HFF-Myc (cell line): Measurements from ENCODE around the gene TOPBP1.

Experiments
- DNase-seq: peaks from one replicate; pipeline ENCODE4 v3.0.0-alpha.2; 2011; ENCODE audit warnings: low read depth; ENCODE audit errors: extremely low read depth
- H3K4me3 ChIP-seq: replicated peaks from 2 replicates; pipeline ENCODE4 v1.5.1; 2011; ENCODE audit warnings: low read depth, mild to moderate bottlenecking, control low read depth, low read length
- TF ChIP-seq, protein P1 (sequence below): IDR thresholded peaks from 2 replicates; pipeline ENCODE4 v1.5.1; 2012; ENCODE audit warnings: mild to moderate bottlenecking, low read depth, low read length, control low read depth; ENCODE audit errors: missing control alignments

TOPBP1 gene

DNA sequence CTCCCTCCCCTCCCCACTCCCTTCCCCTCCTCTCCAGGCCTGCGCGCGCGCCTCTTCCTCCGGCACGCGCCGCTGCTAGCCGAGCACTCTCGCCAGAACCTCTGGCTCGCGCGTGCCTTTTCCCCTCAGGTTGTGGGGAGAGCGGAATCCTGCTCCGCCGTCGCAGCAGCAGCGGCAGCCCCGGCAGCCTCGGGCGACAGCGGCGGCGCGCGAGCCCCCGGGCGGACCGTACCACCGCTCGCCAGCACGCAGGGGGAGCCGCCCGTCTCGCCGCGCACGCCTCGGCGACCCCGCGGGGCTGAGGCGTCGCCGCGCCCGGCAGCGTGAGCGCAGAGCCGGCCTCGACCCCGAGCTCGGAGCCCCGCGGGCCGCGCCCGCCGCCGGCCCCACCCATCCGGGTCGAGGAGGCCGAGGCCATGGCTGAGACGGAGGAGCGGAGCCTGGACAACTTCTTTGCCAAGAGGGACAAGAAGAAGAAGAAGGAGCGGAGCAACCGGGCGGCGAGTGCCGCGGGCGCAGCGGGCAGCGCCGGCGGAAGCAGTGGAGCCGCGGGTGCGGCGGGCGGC is 88.0 kb downstream of the TOPBP1 start, which contains the start of gene CDV3:
TSS of gene CDV3 (plus strand) at position 58 of the 566 bp plus-strand sequence. CDS start at position 417, 359 bp downstream.
- H3K4me3 ChIP-seq = peak within 1 kb of the TSS; percentile 80
- DNase-seq = no peak
- TF ChIP-seq, protein P1, sequence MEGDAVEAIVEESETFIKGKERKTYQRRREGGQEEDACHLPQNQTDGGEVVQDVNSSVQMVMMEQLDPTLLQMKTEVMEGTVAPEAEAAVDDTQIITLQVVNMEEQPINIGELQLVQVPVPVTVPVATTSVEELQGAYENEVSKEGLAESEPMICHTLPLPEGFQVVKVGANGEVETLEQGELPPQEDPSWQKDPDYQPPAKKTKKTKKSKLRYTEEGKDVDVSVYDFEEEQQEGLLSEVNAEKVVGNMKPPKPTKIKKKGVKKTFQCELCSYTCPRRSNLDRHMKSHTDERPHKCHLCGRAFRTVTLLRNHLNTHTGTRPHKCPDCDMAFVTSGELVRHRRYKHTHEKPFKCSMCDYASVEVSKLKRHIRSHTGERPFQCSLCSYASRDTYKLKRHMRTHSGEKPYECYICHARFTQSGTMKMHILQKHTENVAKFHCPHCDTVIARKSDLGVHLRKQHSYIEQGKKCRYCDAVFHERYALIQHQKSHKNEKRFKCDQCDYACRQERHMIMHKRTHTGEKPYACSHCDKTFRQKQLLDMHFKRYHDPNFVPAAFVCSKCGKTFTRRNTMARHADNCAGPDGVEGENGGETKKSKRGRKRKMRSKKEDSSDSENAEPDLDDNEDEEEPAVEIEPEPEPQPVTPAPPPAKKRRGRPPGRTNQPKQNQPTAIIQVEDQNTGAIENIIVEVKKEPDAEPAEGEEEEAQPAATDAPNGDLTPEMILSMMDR = no peak

DNA sequence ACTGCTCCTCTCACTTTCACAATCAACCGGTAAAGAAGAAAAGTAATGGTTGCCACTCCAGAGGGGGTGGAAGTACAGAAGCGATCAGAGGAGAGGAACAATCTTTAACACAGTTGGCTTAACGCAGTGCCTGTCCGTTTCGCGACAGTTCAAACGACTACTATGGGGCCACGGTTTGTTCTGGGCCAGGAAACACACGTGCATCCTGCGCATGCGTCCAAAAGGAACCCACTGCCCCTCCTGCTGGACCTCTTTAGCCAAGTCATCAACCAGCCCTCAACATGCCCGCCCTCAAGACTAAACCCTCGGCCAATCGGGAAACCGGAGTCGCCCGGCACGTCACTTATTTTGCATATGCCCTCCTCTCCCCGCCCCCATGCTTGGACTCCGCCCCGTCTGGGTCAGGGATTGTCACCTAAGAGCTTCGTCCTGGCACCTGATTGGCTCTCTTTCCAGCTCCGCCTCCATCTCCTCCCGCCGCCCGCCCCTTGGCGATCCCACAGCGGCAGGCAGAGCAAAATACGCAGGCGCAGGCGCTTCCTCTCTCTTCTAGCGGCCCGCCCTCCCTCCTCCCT is 88.6 kb downstream of the TOPBP1 start:
- DNase-seq = peak; percentile 99
- peak overlapping the region; percentile 80 for H3K4me3 ChIP-seq
- TF ChIP-seq, protein P1 = no peak

DNA sequence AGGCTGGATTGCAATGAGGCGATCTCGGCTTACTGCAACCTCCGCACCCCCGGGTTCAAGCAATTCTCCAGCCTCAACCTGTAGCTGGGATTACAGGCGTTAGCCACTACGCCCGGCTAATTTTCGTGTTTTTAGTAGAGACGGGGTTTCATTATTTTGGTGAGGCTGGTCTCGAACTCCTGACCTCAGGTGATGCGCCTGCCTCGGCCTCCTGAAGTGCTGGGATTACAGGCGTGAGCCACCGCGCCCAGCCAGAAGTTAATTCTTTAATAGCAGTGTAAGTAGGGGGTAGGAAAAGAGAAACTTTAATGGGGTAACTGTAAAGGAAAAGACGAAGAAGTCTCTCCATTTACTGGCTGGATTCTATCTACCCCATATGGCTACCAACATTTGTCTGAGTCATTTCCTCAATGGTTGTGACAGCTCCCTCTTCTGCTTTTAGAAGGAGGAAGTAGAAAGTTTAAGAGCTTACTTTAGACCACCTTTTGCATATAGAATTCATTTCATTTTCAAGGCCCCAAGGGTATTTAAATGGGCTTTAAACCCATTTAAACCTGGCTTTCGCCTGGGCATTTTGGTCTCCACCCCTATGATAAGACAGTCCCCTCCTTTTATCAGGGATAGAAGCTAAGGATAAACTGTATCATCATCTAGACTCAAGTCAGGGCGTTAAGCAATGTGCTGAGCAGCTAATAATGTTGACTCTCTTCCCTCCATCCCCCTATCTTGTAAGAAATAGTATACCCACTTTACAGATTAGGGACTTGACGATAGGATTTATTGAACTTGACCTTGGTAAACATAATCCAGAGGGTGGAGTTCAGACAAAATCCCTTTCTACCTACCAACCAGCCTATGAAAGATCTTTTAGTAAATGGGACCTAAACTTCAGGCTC is 89.3 kb downstream of the TOPBP1 start:
- DNase-seq = no peak
- peak overlapping the region; percentile 26 for H3K4me3 ChIP-seq
- TF ChIP-seq, protein P1 = no peak

DNA sequence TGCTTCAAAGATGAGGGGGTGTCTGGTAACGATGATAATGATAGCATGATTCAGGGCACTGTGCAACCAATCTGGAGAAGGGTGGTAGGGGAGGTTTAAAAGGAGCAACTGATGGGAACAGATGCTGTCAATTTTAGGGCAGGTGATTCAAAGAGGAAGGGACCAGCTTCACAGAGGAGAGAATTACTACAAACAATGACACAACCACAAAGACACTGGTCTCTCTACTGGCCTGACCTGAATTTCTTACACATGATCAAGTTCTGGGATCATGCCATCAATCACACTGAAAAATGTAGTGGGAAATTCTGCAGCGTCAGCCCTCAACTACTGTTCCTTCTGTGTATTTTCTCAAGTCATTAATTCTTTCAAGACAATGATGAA is 90.8 kb downstream of the TOPBP1 start:
- TF ChIP-seq, protein P1 = no peak
- DNase-seq = no peak
- no peak overlapping the region for H3K4me3 ChIP-seq

DNA sequence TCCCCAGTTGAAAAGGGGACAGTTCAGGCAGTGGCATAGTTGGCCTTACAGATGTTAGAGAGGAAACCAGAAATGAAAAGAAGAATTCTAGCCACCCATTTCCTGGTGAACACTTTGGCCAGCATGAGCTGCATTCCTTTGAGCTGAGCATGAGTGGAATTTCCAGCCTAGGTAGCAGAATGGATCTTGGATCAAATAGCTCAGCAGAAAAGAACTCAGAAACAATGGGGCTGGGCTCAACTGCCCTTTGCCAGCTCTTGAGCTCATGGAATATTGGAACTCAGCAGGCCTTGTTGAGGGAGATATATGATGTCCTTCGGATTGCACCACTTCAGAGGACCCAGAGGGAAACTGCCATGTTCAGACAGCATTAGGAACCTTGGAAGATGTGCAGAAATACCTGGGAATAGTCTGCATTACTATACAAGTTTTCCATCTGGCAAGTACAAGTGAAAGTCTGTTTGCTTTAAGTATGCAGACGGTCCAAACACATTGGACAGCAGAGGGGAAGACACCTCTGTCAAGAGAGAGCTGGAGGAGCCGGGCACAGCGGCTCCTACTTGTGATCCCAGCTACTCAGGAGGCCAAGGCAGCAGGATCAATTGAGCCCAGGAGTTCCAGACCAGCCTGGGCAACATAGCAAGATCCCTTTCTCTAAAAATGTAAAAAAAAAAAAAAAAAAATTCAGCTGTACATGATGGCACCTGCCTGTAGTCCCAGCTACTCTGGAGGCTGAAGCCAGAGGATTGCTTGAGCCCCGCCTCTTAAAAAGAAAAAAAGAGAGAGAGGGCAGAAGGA is 91.4 kb downstream of the TOPBP1 start:
- DNase-seq = no peak
- TF ChIP-seq, protein P1 = no peak
- H3K4me3 ChIP-seq = no peak overlapping the region

DNA sequence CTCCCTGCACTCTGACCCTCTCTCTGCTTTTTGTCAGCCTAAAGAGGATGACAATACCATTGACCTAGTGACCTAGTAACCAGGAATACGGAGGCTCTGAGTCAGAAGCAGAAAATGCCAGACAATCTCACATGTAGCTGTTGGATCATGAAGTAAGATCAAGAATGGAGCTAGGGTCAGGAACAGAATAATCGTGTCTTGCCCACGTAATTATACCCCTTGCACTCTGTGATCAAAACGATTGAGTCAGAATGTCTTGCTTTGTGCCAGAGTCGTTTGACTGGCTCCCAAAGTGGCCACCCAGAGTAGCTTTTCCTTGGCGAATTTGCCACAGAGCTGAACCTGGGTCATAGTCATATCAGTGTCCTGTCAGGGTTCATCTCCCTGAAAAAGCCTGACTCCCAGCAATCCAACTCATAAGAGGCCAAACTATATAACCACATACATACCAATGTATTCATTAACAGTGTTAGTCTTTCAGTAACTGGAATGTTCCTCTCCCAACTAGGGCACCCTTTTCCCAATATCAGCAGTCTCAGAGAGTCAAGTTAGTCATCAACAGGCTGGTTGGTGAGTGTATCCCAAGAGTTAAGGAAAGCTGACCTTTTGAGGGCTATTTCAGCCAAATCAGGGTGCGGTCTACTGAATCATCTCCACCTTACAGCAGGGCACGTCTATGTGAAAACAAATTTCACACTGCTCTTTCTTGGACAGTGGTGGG is 93.3 kb downstream of the TOPBP1 start:
- H3K4me3 ChIP-seq = no peak overlapping the region
- DNase-seq = no peak
- TF ChIP-seq, protein P1 = no peak
